Epithelial cell of esophagus (primary cell): ENCODE data around the gene CAMK1D.

Source experiments
- DNase-seq: peaks from one replicate; pipeline ENCODE4 v3.0.0; 2010; ENCODE audit warnings: low read depth
- H3K4me3 ChIP-seq: 2 replicates; pipeline ENCODE4 v1.5.1; 2011; ENCODE audit warnings: mild to moderate bottlenecking, low read length, control low read depth
- CTCF ChIP-seq: IDR thresholded peaks from 2 replicates; pipeline ENCODE4 v1.5.1; 2011; ENCODE audit warnings: low read depth, mild to moderate bottlenecking, low read length, control low read depth, inconsistent platforms; ENCODE audit not compliant: insufficient read depth; ENCODE audit errors: missing control alignments

CAMK1D gene

GRCh38 chr10:12397941-12398340 is 48.6 kb downstream of the CAMK1D start:
- TF ChIP-seq CTCF = no peak
- DNase-seq = no peak
- H3K4me3 ChIP-seq = no peak overlapping the region

GRCh38 chr10:12400266-12400931 is 51.1 kb downstream of the CAMK1D start:
- no peak for TF ChIP-seq CTCF
- DNase-seq = no peak
- no peak overlapping the region for H3K4me3 ChIP-seq

- no peak for DNase-seq
Measured at GRCh38 chr10:12401466-12401865, 52.1 kb downstream of the CAMK1D start.

GRCh38 chr10:12403119-12403518 is 53.8 kb downstream of the CAMK1D start:
- no peak overlapping the region for H3K4me3 ChIP-seq
- DNase-seq = no peak
- TF ChIP-seq CTCF = no peak

More at GRCh38 chr10:12401466-12401865, 52.1 kb downstream of the CAMK1D start:
- H3K4me3 ChIP-seq = no peak overlapping the region
- no peak for TF ChIP-seq CTCF

GRCh38 chr10:12405342-12406320 is 56.3 kb downstream of the CAMK1D start:
- no peak overlapping the region for H3K4me3 ChIP-seq
- peak; percentile 48 for DNase-seq
- no peak for TF ChIP-seq CTCF

GRCh38 chr10:12406764-12407400 is 57.5 kb downstream of the CAMK1D start:
- no peak for DNase-seq
- H3K4me3 ChIP-seq = no peak overlapping the region
- TF ChIP-seq CTCF = no peak
